Prostate gland (tissue), 2 donors: ENCODE results near the gene KCNT2.

Experiments used
- POLR2A ChIP-seq: fragments of 450-650 bp; IDR thresholded peaks from one replicate; pipeline ENCODE4 v1.6.1; 2016; ENCODE audit warnings: antibody characterized with exemption, mild to moderate bottlenecking
- POLR2AphosphoS5 ChIP-seq: sonication (generic); formaldehyde crosslinking; IDR thresholded peaks from one replicate; pipeline ENCODE4 v1.6.1; 2017; ENCODE audit warnings: antibody characterized with exemption
- TF ChIP-seq, protein P1 (sequence below), 4 experiments: fragments of 200-600 bp in 2 of 4; fragments of 450-650 bp in 2 of 4; sonication (generic) in 2 of 4; IDR thresholded peaks; 1 replicate in 3 of 4; 2 replicates in 1 of 4; pipeline ENCODE4 v1.5.1; 2016 to 2019; ENCODE audit warnings: antibody characterized with exemption in 4 of 4, mild to moderate bottlenecking in 2 of 4, moderate library complexity in 2 of 4

- TF ChIP-seq, protein P1, sequence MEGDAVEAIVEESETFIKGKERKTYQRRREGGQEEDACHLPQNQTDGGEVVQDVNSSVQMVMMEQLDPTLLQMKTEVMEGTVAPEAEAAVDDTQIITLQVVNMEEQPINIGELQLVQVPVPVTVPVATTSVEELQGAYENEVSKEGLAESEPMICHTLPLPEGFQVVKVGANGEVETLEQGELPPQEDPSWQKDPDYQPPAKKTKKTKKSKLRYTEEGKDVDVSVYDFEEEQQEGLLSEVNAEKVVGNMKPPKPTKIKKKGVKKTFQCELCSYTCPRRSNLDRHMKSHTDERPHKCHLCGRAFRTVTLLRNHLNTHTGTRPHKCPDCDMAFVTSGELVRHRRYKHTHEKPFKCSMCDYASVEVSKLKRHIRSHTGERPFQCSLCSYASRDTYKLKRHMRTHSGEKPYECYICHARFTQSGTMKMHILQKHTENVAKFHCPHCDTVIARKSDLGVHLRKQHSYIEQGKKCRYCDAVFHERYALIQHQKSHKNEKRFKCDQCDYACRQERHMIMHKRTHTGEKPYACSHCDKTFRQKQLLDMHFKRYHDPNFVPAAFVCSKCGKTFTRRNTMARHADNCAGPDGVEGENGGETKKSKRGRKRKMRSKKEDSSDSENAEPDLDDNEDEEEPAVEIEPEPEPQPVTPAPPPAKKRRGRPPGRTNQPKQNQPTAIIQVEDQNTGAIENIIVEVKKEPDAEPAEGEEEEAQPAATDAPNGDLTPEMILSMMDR (IDR thresholded peaks at IDR 0.05), result no peak
- no peak for TF ChIP-seq POLR2AphosphoS5
- no peak for TF ChIP-seq POLR2A
These were observed 411.8 kb downstream of the KCNT2 start for GRCh38 chr1:196196486-196196885.
